Ishikawa (cell line): ENCODE measurements around the gene DYRK4.

Experiments
- EP300 ChIP-seq: IDR thresholded peaks from 2 replicates; pipeline ENCODE4 v1.6.1; 2012; ENCODE audit warnings: borderline replicate concordance
- TF ChIP-seq, protein P1 (sequence below): IDR thresholded peaks from 2 replicates; pipeline ENCODE4 v1.6.1; 2012

DNA sequence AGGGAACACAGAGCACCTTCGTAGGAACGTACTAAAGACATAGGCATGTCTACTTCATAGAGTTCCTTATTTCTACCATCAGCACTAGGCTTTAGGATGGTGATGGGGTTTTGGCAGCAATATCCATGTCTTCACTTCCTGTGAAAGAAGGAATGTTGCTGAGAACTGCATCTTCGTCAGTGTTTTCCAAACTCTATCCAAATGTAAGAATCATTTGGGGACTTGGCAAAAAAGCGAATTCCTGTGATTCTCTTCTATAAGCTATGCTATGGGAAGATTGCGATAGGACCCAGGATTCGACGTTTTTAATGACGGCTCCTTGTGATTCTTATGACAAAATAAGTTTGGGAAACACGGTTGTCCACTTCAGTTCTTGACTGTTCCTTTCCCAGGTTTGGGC lies 47.1 kb downstream of the DYRK4 start:
- TF ChIP-seq, protein P1, sequence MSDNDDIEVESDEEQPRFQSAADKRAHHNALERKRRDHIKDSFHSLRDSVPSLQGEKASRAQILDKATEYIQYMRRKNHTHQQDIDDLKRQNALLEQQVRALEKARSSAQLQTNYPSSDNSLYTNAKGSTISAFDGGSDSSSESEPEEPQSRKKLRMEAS: no peak
- TF ChIP-seq EP300: no peak
